HepG2 (cell line): ENCODE data around the gene SCAPER. TPM values are rescaled to one million over a fixed set of nuclear protein-coding genes. Genes with fewer than 3 reads are reported as not detected.

Source experiments
- ATAC-seq: fragments of 200-7000 bp; cut with Tn5 transposase; 3 replicates; pipeline ENCODE4 v1.9.1; 2020; ENCODE audit warnings: mild to moderate bottlenecking, moderate library complexity
- BruUV-seq: library from RNA; stranded (reverse); fragments of 400-500 nt; replicated peaks from 2 replicates; lab custom pipeline; 2021; lab: Mats Ljungman, UMichigan
- CTCF ChIA-PET: fragments of 300-600 bp; formaldehyde crosslinking; extraction: SDS; loops from one replicate; lab custom pipeline; 2021; ENCODE audit warnings: low total read pairs, inconsistent platforms, low intra/inter-chr PET ratio; lab: Yijun Ruan, JAX
- POLR2A ChIA-PET: fragments of 350-600 bp; sonication (Branson Sonifier 250); formaldehyde crosslinking; loops from one replicate; lab custom pipeline; 2020; ENCODE audit warnings: antibody characterized with exemption, inconsistent platforms; lab: Yijun Ruan, JAX
- DNase-seq: peaks from one replicate; pipeline ENCODE4 v3.0.0-alpha.2; 2015; ENCODE audit warnings: low spot score
- FAIRE-seq: peaks from 3 replicates; lab custom pipeline; 2011; peaks lifted over from hg19 to GRCh38; lab: Jason Lieb, UNC
- H2AFZ ChIP-seq: one replicate; pipeline ENCODE4 v1.6.1; 2011; ENCODE audit warnings: low read length, inconsistent platforms
- H3K27ac ChIP-seq: fragments of 300-600 bp; 3 replicates; pipeline ENCODE4 v1.8.0; 2011; ENCODE audit warnings: mixed run types, mild to moderate bottlenecking, mixed read lengths, low read length, inconsistent platforms; ENCODE audit not compliant: insufficient read depth; ENCODE audit errors: extremely low read length
- H3K27me3 ChIP-seq, 2 experiments: fragments of 200-600 bp in 1 of 2; 2 replicates in 1 of 2; 3 replicates in 1 of 2; pipeline versions ENCODE4 v1.6.0 to v1.8.0; 2011; ENCODE audit warnings: low read length in 2 of 2, mild to moderate bottlenecking in 2 of 2, moderate library complexity in 2 of 2, inconsistent platforms in 1 of 2; ENCODE audit not compliant: insufficient read depth in 2 of 2, control insufficient read depth in 1 of 2
- H3K36me3 ChIP-seq, 2 experiments: fragments of 200-600 bp in 1 of 2; replicated peaks in 1 of 2; 2 replicates in 1 of 2; 3 replicates in 1 of 2; pipeline versions ENCODE4 v1.5.1 to v1.8.0; 2011; ENCODE audit warnings: low read length in 2 of 2, inconsistent platforms in 1 of 2; ENCODE audit not compliant: insufficient read depth in 2 of 2, control insufficient read depth in 1 of 2
- H3K4me1 ChIP-seq: 2 replicates; pipeline ENCODE4 v1.5.1; 2012; ENCODE audit warnings: low read length, inconsistent platforms; ENCODE audit not compliant: insufficient read depth
- H3K4me2 ChIP-seq: 2 replicates; pipeline ENCODE4 v1.6.0; 2011; ENCODE audit warnings: low read depth, low read length, inconsistent platforms
- H3K4me3 ChIP-seq, 3 experiments: fragments of 200-600 bp in 1 of 3; sonication (generic), shearing (Covaris generic) in 1 of 3; replicated peaks in 1 of 3; 2 replicates each; pipeline ENCODE4 v1.5.1; 2011 to 2016; ENCODE audit warnings: low read length in 3 of 3, inconsistent platforms in 2 of 3, low read depth in 2 of 3, mild to moderate bottlenecking in 2 of 3, control low read depth in 1 of 3, mixed read lengths in 1 of 3; ENCODE audit not compliant: insufficient read depth in 1 of 3
- H3K79me2 ChIP-seq: one replicate; pipeline ENCODE4 v1.6.1; 2011; ENCODE audit warnings: low read length, inconsistent platforms; ENCODE audit not compliant: insufficient read depth
- H3K9ac ChIP-seq: 2 replicates; pipeline ENCODE4 v1.6.0; 2011; ENCODE audit warnings: mild to moderate bottlenecking, low read depth, low read length, inconsistent platforms; ENCODE audit not compliant: insufficient read depth
- H3K9me3 ChIP-seq: 2 replicates; pipeline ENCODE4 v1.5.1; 2012; ENCODE audit warnings: mild to moderate bottlenecking, low read length
- H4K20me1 ChIP-seq: 2 replicates; pipeline ENCODE4 v1.6.0; 2011; ENCODE audit warnings: inconsistent platforms, mild to moderate bottlenecking, low read length, moderate library complexity; ENCODE audit not compliant: insufficient read depth
- GATA4 ChIP-seq: sonication (generic); IDR thresholded peaks from 2 replicates; pipeline ENCODE4 v1.6.1; 2016; ENCODE audit warnings: antibody characterized with exemption, low read depth, borderline replicate concordance
- GLMP ChIP-seq: sonication (generic); formaldehyde crosslinking; IDR thresholded peaks from 2 replicates; pipeline ENCODE4 v1.9.0; 2021; ENCODE audit warnings: missing genetic modification reagents, mild to moderate bottlenecking, borderline replicate concordance
- HOXA9 ChIP-seq: sonication (generic); formaldehyde crosslinking; IDR thresholded peaks from 2 replicates; pipeline ENCODE4 v1.8.1; 2022; ENCODE audit warnings: missing genetic modification reagents, mild to moderate bottlenecking, moderate library complexity, borderline replicate concordance
- KDM2A ChIP-seq: sonication (generic); formaldehyde crosslinking; IDR thresholded peaks from 2 replicates; pipeline ENCODE4 v1.4.0; 2020; ENCODE audit warnings: low read depth, missing genetic modification reagents, borderline replicate concordance
- MED13 ChIP-seq: sonication (generic); formaldehyde crosslinking; IDR thresholded peaks from 2 replicates; pipeline ENCODE4 v1.5.0; 2020; ENCODE audit warnings: missing genetic modification reagents
- NONO ChIP-seq, 2 experiments: fragments of 450-650 bp in 1 of 2; sonication (generic) in 1 of 2; formaldehyde crosslinking in 1 of 2; IDR thresholded peaks in 1 of 2; conservative IDR thresholded peaks in 1 of 2; 2 replicates each; pipeline versions ENCODE4 v1.6.1 to v1.8.0; 2017 to 2022; ENCODE audit warnings: mild to moderate bottlenecking in 1 of 2, missing genetic modification reagents in 1 of 2, moderate library complexity in 1 of 2
- PRMT3 ChIP-seq: sonication (generic); formaldehyde crosslinking; IDR thresholded peaks from 2 replicates; pipeline ENCODE4 v1.8.1; 2022; ENCODE audit warnings: low read depth, mild to moderate bottlenecking, moderate library complexity, missing genetic modification reagents, borderline replicate concordance
- SATB2 ChIP-seq: sonication (generic); formaldehyde crosslinking; IDR thresholded peaks from 2 replicates; pipeline ENCODE4 v1.5.0; 2020; ENCODE audit warnings: missing genetic modification reagents
- TFDP1 ChIP-seq: IDR thresholded peaks from 2 replicates; pipeline ENCODE4 v1.6.1; 2016; ENCODE audit warnings: missing compliant biosample characterization, missing genetic modification reagents, borderline replicate concordance
- ZC3H13 ChIP-seq: sonication (generic); formaldehyde crosslinking; IDR thresholded peaks from 2 replicates; pipeline ENCODE4 v1.8.1; 2023; ENCODE audit warnings: mild to moderate bottlenecking, missing genetic modification reagents, moderate library complexity
- ZNF138 ChIP-seq: sonication (generic); formaldehyde crosslinking; IDR thresholded peaks from 2 replicates; pipeline ENCODE4 v1.5.0; 2020; ENCODE audit warnings: mild to moderate bottlenecking, low read depth, missing genetic modification reagents
- ZNF18 ChIP-seq: sonication (generic); formaldehyde crosslinking; IDR thresholded peaks from 2 replicates; pipeline ENCODE4 v1.8.0; 2022; ENCODE audit warnings: mild to moderate bottlenecking, missing genetic modification reagents; ENCODE audit not compliant: insufficient replicate concordance
- ZNF496 ChIP-seq: sonication (generic); formaldehyde crosslinking; IDR thresholded peaks from 2 replicates; pipeline ENCODE4 v1.8.1; 2023; ENCODE audit warnings: mild to moderate bottlenecking, moderate library complexity, missing genetic modification reagents; ENCODE audit not compliant: insufficient replicate concordance
- ZNF746 ChIP-seq: sonication (generic); formaldehyde crosslinking; IDR thresholded peaks from 2 replicates; pipeline ENCODE4 v1.8.0; 2022; ENCODE audit warnings: mild to moderate bottlenecking, missing genetic modification reagents
- ZNF839 ChIP-seq: sonication (generic); formaldehyde crosslinking; IDR thresholded peaks from 2 replicates; pipeline ENCODE4 v1.4.0; 2020; ENCODE audit warnings: missing genetic modification reagents, mild to moderate bottlenecking, borderline replicate concordance
- WGBS: methylation state at CpG from one replicate; pipeline ENCODE4 v1.1.6; 2017; ENCODE audit warnings: low lambda C conversion rate; 5-methylcytosine and 5-hydroxymethylcytosine counted together
- in situ Hi-C: cut with HindIII; loops from 2 replicates; pipeline ENCODE4 v1.10.0; 2017; ENCODE audit warnings: low pct_unique_long_range_greater_than_20kb; ENCODE audit not compliant: extremely low pct_ligation_motif_present
- intact Hi-C: fragments of 100-400 bp; cut with micrococcal nuclease; formaldehyde crosslinking; loops from one replicate; pipeline ENCODE4 v1.10.0; 2022; ENCODE audit not compliant: unreplicated experiment
- polyA plus RNA-seq, 8 experiments: library from polyadenylated mRNA; depleted of rRNA in 3 of 8; stranded (reverse) in 7 of 8; unstranded in 1 of 8; fragments of >200 nt; fragmentation: Illumina TruSeq in 4 of 8; extraction: Trizol in 4 of 8; gene quantifications; 2 replicates each; pipeline versions ENCODE4 v1.2.1 to v1.2.3, GENCODE V29; 2011 to 2016; ENCODE audit warnings: low read depth in 4 of 8, missing spikeins in 1 of 8, mixed read lengths in 1 of 8; ENCODE audit not compliant: insufficient read depth in 1 of 8
- total RNA-seq, 5 experiments: library from RNA; depleted of rRNA; stranded (reverse); fragments of >200 nt; fragmentation: Illumina TruSeq; extraction: Trizol; gene quantifications; 2 replicates each; pipeline ENCODE4 v1.2.3, GENCODE V29; 2016; ENCODE audit warnings: low read depth in 1 of 5

The SCAPER gene
- total and polyA plus RNA-seq, 2 of the 13 experiments (the other 11 are each of a cell fraction or from before 2014, with no cell fraction given), result 4.3 to 10.5 TPM

- BruUV-seq, result no TSS peak
- no peak overlapping the region for H3K4me2 ChIP-seq
- H3K4me3 ChIP-seq, result no peak overlapping the region
- no peaks in the 10 kb centered on the region for H3K36me3 ChIP-seq
- in situ Hi-C loops (no loop called here), intact Hi-C loops (no loop called here)
- no peaks in the 10 kb centered on the region for H3K4me1 ChIP-seq
- no peaks in the 10 kb centered on the region for H4K20me1 ChIP-seq
- no peak overlapping the region for H3K9ac ChIP-seq
- POLR2A ChIA-PET, result no interaction called here
- no peaks in the 10 kb centered on the region for H3K9me3 ChIP-seq
- H3K27ac ChIP-seq, result no peak overlapping the region
- no peak for DNase-seq
- CTCF ChIA-PET, result no interaction called here
- H3K27me3 ChIP-seq, result no peaks in the 10 kb centered on the region; a peak in 1 of 5 replicates
- H2AFZ ChIP-seq, result no peak overlapping the region
- TF ChIP-seq SATB2, result no peak
- ATAC-seq, result no peak
- WGBS, result 96% methylated on average over 4 of the region's 7 CpGs
- no peaks in the 10 kb centered on the region for H3K79me2 ChIP-seq
- FAIRE-seq, result no peak
These were observed 222.9 kb downstream of the SCAPER start for GRCh38 chr15:76682259-76682658.

- intact Hi-C loops (no loop called here), in situ Hi-C loops (no loop called here)
- Histone ChIP-seq H2AFZ (no peak overlapping the region), H3K9ac (no peak overlapping the region), H3K4me2 (no peak overlapping the region), H3K36me3 (no peaks in the 10 kb centered on the region), H3K27ac (no peak overlapping the region), H3K9me3 (no peaks in the 10 kb centered on the region), H3K79me2 (no peaks in the 10 kb centered on the region), H3K4me3 (no peak overlapping the region), H4K20me1 (no peaks in the 10 kb centered on the region), H3K27me3 (no peaks in the 10 kb centered on the region), H3K4me1 (no peaks in the 10 kb centered on the region)
- WGBS, result 97% methylated on average over 1 of the region's 1 CpG
- POLR2A ChIA-PET, result no interaction called here
- ATAC-seq, result no peak
- no peak for FAIRE-seq
- no TSS peak for BruUV-seq
- CTCF ChIA-PET, result no interaction called here
- no peak for DNase-seq
- no peak for TF ChIP-seq GATA4
- no peak for TF ChIP-seq KDM2A (CRISPR knock-in tag)
- TF ChIP-seq ZNF138 (CRISPR knock-in tag), result no peak
- no peak for TF ChIP-seq ZNF839 (CRISPR knock-in tag)
- no peak for TF ChIP-seq HOXA9 (CRISPR knock-in tag)
- TF ChIP-seq NONO (IDR thresholded peaks at IDR 0.05), result no peak
- no peak for TF ChIP-seq NONO (CRISPR knock-in tag; conservative IDR thresholded peaks at IDR 0.05)
- TF ChIP-seq GLMP (CRISPR knock-in tag), result no peak
- no peak for TF ChIP-seq ZC3H13 (CRISPR knock-in tag)
- no peak for TF ChIP-seq ZNF18 (CRISPR knock-in tag)
- no peak for TF ChIP-seq ZNF746
- no peak for TF ChIP-seq ZNF496
- no peak for TF ChIP-seq MED13 (CRISPR knock-in tag)
- no peak for TF ChIP-seq PRMT3 (CRISPR knock-in tag)
- no peak for TF ChIP-seq TFDP1
These were observed 226.4 kb downstream of the SCAPER start for GRCh38 chr15:76678766-76679165.
